GM12878 (cell line): ENCODE results near the gene NDUFB1. TPM values are rescaled to one million over a fixed set of nuclear protein-coding genes. Genes with fewer than 3 reads are reported as not detected.

Experiments
- ATAC-seq: fragments of 200-7000 bp; cut with Tn5 transposase; 3 replicates; pipeline ENCODE4 v1.9.1; 2020; ENCODE audit warnings: mild to moderate bottlenecking, moderate library complexity
- BruUV-seq: library from RNA; stranded (reverse); fragments of 400-500 nt; replicated peaks from 2 replicates; lab custom pipeline; 2021; lab: Mats Ljungman, UMichigan
- CTCF ChIA-PET: fragments of 300-600 bp; sonication (Branson Sonifier 250); formaldehyde crosslinking; extraction: SDS; loops from one replicate; lab custom pipeline; 2021; ENCODE audit warnings: inconsistent platforms; lab: Yijun Ruan, JAX
- POLR2A ChIA-PET: fragments of 350-600 bp; formaldehyde crosslinking; extraction: SDS; loops from one replicate; lab custom pipeline; 2021; ENCODE audit warnings: inconsistent platforms; lab: Charles Lee
- RAD21 ChIA-PET: fragments of 300-600 bp; sonication (Branson Sonifier 250); formaldehyde crosslinking; loops from one replicate; lab custom pipeline; 2023; ENCODE audit warnings: antibody characterized with exemption; ENCODE audit not compliant: unreplicated experiment; lab: Charles Lee
- SMC1A ChIA-PET: fragments of 300-600 bp; sonication (Branson Sonifier 250); formaldehyde crosslinking; loops from one replicate; lab custom pipeline; 2023; ENCODE audit not compliant: unreplicated experiment, uncharacterized antibody; lab: Charles Lee
- DNase-seq: peaks from one replicate; pipeline ENCODE4 v3.0.0-alpha.2; 2011; ENCODE audit warnings: low read depth, low spot score
- FAIRE-seq: peaks from 3 replicates; lab custom pipeline; 2011; peaks lifted over from hg19 to GRCh38; lab: Jason Lieb, UNC
- H2AFZ ChIP-seq: 2 replicates; pipeline ENCODE4 v1.6.0; 2011; ENCODE audit warnings: low read depth, low read length, control low read depth; ENCODE audit not compliant: control insufficient read depth
- H3K27ac ChIP-seq: 2 replicates; pipeline ENCODE4 v1.5.1; 2011; ENCODE audit warnings: control low read depth; ENCODE audit not compliant: control insufficient read depth, insufficient read depth
- H3K27me3 ChIP-seq, 2 experiments: replicated peaks in 1 of 2; 2 replicates each; pipeline versions ENCODE4 v1.6.0 to v1.6.1; 2011; ENCODE audit warnings: low read length in 1 of 2; ENCODE audit not compliant: control insufficient read depth in 2 of 2, insufficient read depth in 2 of 2
- H3K36me3 ChIP-seq, 2 experiments: 2 replicates each; pipeline ENCODE4 v1.5.1; 2011; ENCODE audit warnings: low read length in 1 of 2; ENCODE audit not compliant: control insufficient read depth in 2 of 2, insufficient read depth in 2 of 2
- H3K4me1 ChIP-seq: 2 replicates; pipeline ENCODE4 v1.6.1; 2011; ENCODE audit warnings: mild to moderate bottlenecking, low read length, moderate library complexity, mixed read lengths; ENCODE audit not compliant: control insufficient read depth, insufficient read depth
- H3K4me2 ChIP-seq: 2 replicates; pipeline ENCODE4 v1.6.0; 2011; ENCODE audit warnings: control low read depth; ENCODE audit not compliant: control insufficient read depth, insufficient read depth
- H3K4me3 ChIP-seq: fragments of 200-600 bp; sonication (generic); 2 replicates; pipeline ENCODE4 v1.5.1; 2016
- H3K79me2 ChIP-seq: 2 replicates; pipeline ENCODE4 v1.6.0; 2011; ENCODE audit warnings: low read length; ENCODE audit not compliant: control insufficient read depth, insufficient read depth
- H3K9ac ChIP-seq: 2 replicates; pipeline ENCODE4 v1.8.0; 2011; ENCODE audit warnings: low read length, control low read depth, mixed read lengths; ENCODE audit not compliant: control insufficient read depth, insufficient read depth
- H3K9me3 ChIP-seq: replicated peaks from 3 replicates; pipeline ENCODE4 v1.5.1; 2011; ENCODE audit warnings: mild to moderate bottlenecking, low read length; ENCODE audit not compliant: control insufficient read depth, insufficient read depth
- H4K20me1 ChIP-seq: 2 replicates; pipeline ENCODE4 v1.6.0; 2011; ENCODE audit not compliant: control insufficient read depth, insufficient read depth
- BHLHE40 ChIP-seq, 2 experiments: fragments of 450-650 bp in 1 of 2; IDR thresholded peaks; 2 replicates each; pipeline ENCODE4 v1.6.1; 2011 to 2017; ENCODE audit warnings: low read depth in 2 of 2, borderline replicate concordance in 1 of 2, improper control_type of control experiment in 1 of 2, low read length in 1 of 2, mild to moderate bottlenecking in 1 of 2
- HCFC1 ChIP-seq: fragments of 150-350 bp; IDR thresholded peaks from 2 replicates; pipeline ENCODE4 v1.6.1; 2014; ENCODE audit warnings: low read length
- POLR2A ChIP-seq: IDR thresholded peaks from 2 replicates; pipeline ENCODE4 v1.6.1; 2011; ENCODE audit warnings: low read depth, mild to moderate bottlenecking, low read length
- POU2F2 ChIP-seq: IDR thresholded peaks from 3 replicates; pipeline ENCODE4 v1.6.1; 2011; ENCODE audit warnings: low read depth, mild to moderate bottlenecking, low read length, borderline replicate concordance
- SIN3A ChIP-seq: IDR thresholded peaks from 2 replicates; pipeline ENCODE4 v1.6.1; 2012; ENCODE audit warnings: low read depth, low read length, improper control_type of control experiment
- SMAD1 ChIP-seq: fragments of 450-650 bp; IDR thresholded peaks from 2 replicates; pipeline ENCODE4 v1.6.1; 2018; ENCODE audit warnings: mild to moderate bottlenecking, low read depth; ENCODE audit not compliant: partially characterized antibody
- YBX1 ChIP-seq: fragments of 450-650 bp; IDR thresholded peaks from 2 replicates; pipeline ENCODE4 v1.6.1; 2016; ENCODE audit warnings: antibody characterized with exemption
- ZBTB11 ChIP-seq: fragments of 450-650 bp; formaldehyde crosslinking; IDR thresholded peaks from 2 replicates; pipeline ENCODE4 v1.5.0; 2022; ENCODE audit warnings: mild to moderate bottlenecking, missing genetic modification characterization
- ZNF24 ChIP-seq: fragments of 450-650 bp; IDR thresholded peaks from 2 replicates; pipeline ENCODE4 v1.6.1; 2017; ENCODE audit warnings: antibody characterized with exemption, mild to moderate bottlenecking
- ZNF274 ChIP-seq: IDR thresholded peaks from one replicate; pipeline ENCODE4 v1.8.0; 2011; ENCODE audit not compliant: insufficient read length, insufficient read depth
- WGBS: methylation state at CpG from one replicate; pipeline ENCODE4 v1.1.6; 2016; ENCODE audit warnings: low lambda C conversion rate; ENCODE audit not compliant: insufficient replicate concordance, insufficient coverage; ENCODE audit errors: missing lambda C conversion rate; 5-methylcytosine and 5-hydroxymethylcytosine counted together
- in situ Hi-C: fragments of 300-500 bp; cut with MboI; formaldehyde crosslinking; loops from 9 replicates; pipeline ENCODE4 v1.14.3; 2018; ENCODE audit warnings: mixed read lengths
- intact Hi-C: fragments of 100-400 bp; cut with micrococcal nuclease; formaldehyde crosslinking; loops from one replicate; pipeline ENCODE4 v1.14.2; 2022; ENCODE audit not compliant: unreplicated experiment
- polyA plus RNA-seq, 11 experiments: library from polyadenylated mRNA; depleted of rRNA in 4 of 11; unstranded in 6 of 11; stranded (reverse) in 5 of 11; fragments of >200 nt; fragmentation: Nextera tagmentation in 4 of 11; fragmentation: Illumina TruSeq in 1 of 11; extraction: Ambion mirVana in 4 of 11; extraction: Trizol in 1 of 11; gene quantifications; 1 replicate in 1 of 11; 2 replicates in 10 of 11; pipeline versions ENCODE4 v1.2.1 to v1.2.3, GENCODE V29; 2011 to 2016; ENCODE audit warnings: inconsistent platforms in 2 of 11, missing spikeins in 2 of 11, low read depth in 1 of 11
- total RNA-seq, 4 experiments: library from RNA; depleted of rRNA in 3 of 4; stranded (reverse); fragments of >200 nt in 3 of 4; fragmentation: Illumina TruSeq in 1 of 4; extraction: Trizol in 1 of 4; gene quantifications; 2 replicates each; pipeline versions ENCODE4 v1.2.1 to v1.2.3, GENCODE V29; 2013 to 2021

Gene NDUFB1
- total and polyA plus RNA-seq, 10 of the 15 experiments (the other 5 are each of a cell fraction or from before 2014, with no cell fraction given): 132 to 919 (median 561) TPM

DNA sequence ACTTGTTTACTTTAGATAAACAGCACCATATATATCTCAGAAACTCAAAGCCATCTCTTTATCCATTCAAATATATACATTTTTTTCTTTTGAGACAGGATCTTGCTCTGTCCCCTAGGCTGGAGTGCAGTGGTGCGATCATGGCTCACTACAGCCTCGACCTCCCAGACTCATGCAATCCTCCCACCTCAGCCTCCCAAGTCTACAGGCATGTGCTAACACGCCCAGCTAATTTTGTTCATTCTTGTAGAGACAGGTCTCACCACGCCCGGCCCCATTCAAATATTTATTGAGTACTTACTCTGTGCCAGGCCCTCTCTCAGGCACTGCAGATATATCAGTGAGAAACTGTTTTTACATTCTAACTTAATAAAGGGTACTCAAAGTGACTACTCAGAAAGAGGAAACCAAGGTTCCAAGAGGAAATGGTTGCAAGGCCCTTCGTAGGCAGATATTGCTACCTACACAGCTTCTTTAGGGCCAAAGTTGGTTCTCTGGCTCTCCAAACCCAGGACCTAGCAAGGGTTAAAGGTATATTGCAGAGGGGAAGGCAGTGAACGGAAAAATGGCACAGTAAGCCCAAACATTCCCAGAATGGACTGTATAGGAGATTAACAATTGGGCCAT lies 18.0 kb downstream of the NDUFB1 start:
- ChIA-PET RAD21 (no interaction called here), SMC1A (interaction anchor here (0.5 kb wide), 1 partner anchor 64 kb away, joined by 3 read pairs; the partner anchor contains the start of gene TRIP11), CTCF (interaction anchor here (0.6 to 1.4 kb wide), 4 partner anchors 15 to 104 kb away, joined by 3 read pairs; partner anchors contain the start of genes CPSF2 and NDUFB1), POLR2A (no interaction called here)
- Histone ChIP-seq H2AFZ (no peak overlapping the region), H3K4me3 (no peak overlapping the region), H3K27ac (no peak overlapping the region), H4K20me1 (no peaks in the 10 kb centered on the region), H3K36me3 (no peaks in the 10 kb centered on the region), H3K4me1 (no peaks in the 10 kb centered on the region; the same call in 1 of the 2 replicates), H3K9ac (no peak overlapping the region), H3K4me2 (peak overlapping the region; percentile 19; the same call in 1 of the 2 replicates), H3K79me2 (peaks cover 31% of the 10 kb centered on the region), H3K27me3 (no peaks in the 10 kb centered on the region), H3K9me3 (no peaks in the 10 kb centered on the region)
- FAIRE-seq: no peak
- 81% methylated on average over 7 of the region's 7 CpGs for WGBS
- no TSS peak for BruUV-seq
- TF ChIP-seq SMAD1 (no peak), HCFC1 (no peak), YBX1 (no peak), ZNF24 (no peak), POU2F2 (no peak), SIN3A (no peak), BHLHE40 (IDR thresholded peaks at IDR 0.05; ENCODE audit: borderline replicate concordance in 1 of 2, low read depth in 2 of 2, low read length in 1 of 2) (no peak), ZBTB11 (CRISPR knock-in tag) (no peak), POLR2A (no peak), ZNF274 (no peak)
- intact Hi-C loops (no loop called here), in situ Hi-C loops (no loop called here)
- no peak for DNase-seq
- no peak for ATAC-seq
